Spleen (tissue), 7 donors: ENCODE results near the gene ATP5F1D.

Source experiments
- POLR2A ChIP-seq, 3 donors: fragments of 450-650 bp; IDR thresholded peaks; one replicate each; pipeline ENCODE4 v1.5.1; 2017; ENCODE audit warnings: antibody characterized with exemption in 3 of 3, mild to moderate bottlenecking in 1 of 3
- POLR2AphosphoS5 ChIP-seq, 3 donors: sonication (generic); formaldehyde crosslinking; IDR thresholded peaks; one replicate each; pipeline ENCODE4 v1.5.1; 2017; ENCODE audit warnings: antibody characterized with exemption in 3 of 3
- TF ChIP-seq, protein P1 (sequence below), 11 experiments: fragments of 200-600 bp in 7 of 11; fragments of 450-650 bp in 4 of 11; sonication (generic) in 4 of 11; IDR thresholded peaks in 8 of 11; conservative IDR thresholded peaks in 3 of 11; 1 replicate in 7 of 11; 2 replicates in 4 of 11; pipeline versions ENCODE4 v1.4.0 to v1.8.0; 2016 to 2021; ENCODE audit warnings: antibody characterized with exemption in 11 of 11, inconsistent platforms in 4 of 11, mild to moderate bottlenecking in 1 of 11
- donor health status: DM: no; HTN: no; CAD: no; lungs with moderate emphysema.
- donor health status: DM: no; HTN: no; CAD: no.
- donor health status: DM: no; HTN: no; CAD: no.

- TF ChIP-seq, protein P1, sequence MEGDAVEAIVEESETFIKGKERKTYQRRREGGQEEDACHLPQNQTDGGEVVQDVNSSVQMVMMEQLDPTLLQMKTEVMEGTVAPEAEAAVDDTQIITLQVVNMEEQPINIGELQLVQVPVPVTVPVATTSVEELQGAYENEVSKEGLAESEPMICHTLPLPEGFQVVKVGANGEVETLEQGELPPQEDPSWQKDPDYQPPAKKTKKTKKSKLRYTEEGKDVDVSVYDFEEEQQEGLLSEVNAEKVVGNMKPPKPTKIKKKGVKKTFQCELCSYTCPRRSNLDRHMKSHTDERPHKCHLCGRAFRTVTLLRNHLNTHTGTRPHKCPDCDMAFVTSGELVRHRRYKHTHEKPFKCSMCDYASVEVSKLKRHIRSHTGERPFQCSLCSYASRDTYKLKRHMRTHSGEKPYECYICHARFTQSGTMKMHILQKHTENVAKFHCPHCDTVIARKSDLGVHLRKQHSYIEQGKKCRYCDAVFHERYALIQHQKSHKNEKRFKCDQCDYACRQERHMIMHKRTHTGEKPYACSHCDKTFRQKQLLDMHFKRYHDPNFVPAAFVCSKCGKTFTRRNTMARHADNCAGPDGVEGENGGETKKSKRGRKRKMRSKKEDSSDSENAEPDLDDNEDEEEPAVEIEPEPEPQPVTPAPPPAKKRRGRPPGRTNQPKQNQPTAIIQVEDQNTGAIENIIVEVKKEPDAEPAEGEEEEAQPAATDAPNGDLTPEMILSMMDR (IDR thresholded peaks at IDR 0.05 in 8 of 11, conservative IDR thresholded peaks at IDR 0.05 in 3 of 11), result peak in 1 of 11 experiments; percentile 16
- peak in 1 of 3 donors; percentile 62 for TF ChIP-seq POLR2AphosphoS5 (IDR thresholded peaks at IDR 0.05)
- no peak for TF ChIP-seq POLR2A (IDR thresholded peaks at IDR 0.05)
Measured at GRCh38 chr19:1250437-1251260, 9.1 kb downstream of the ATP5F1D start.
